K562 (cell line): Measurements from ENCODE around the gene CBX8. TPM values are rescaled to one million over a fixed set of nuclear protein-coding genes. Genes with fewer than 3 reads are reported as not detected.

ENCODE experiments used
- ATAC-seq: fragments of 200-7000 bp; cut with Tn5 transposase; 3 replicates; pipeline ENCODE4 v1.9.1; 2020; ENCODE audit warnings: moderate library complexity
- BruUV-seq: library from RNA; stranded (reverse); fragments of 400-500 nt; replicated peaks from 2 replicates; lab custom pipeline; 2021; lab: Mats Ljungman, UMichigan
- CTCF ChIA-PET: fragments of 300-600 bp; formaldehyde crosslinking; extraction: SDS; loops from one replicate; lab custom pipeline; 2021; ENCODE audit warnings: low intra/inter-chr PET ratio; lab: Yijun Ruan, JAX
- POLR2A ChIA-PET: fragments of 300-600, 350-650 bp; sonication (Branson Sonifier 250); formaldehyde crosslinking; extraction: SDS; loops from one replicate; lab custom pipeline; 2021; ENCODE audit warnings: antibody characterized with exemption, inconsistent platforms; lab: Yijun Ruan, JAX
- DNase-seq, 4 experiments: peaks; one replicate each; pipeline versions ENCODE4 v3.0.0 to v3.0.0-alpha.2; 2011 to 2018; ENCODE audit warnings: low spot score in 3 of 4, mixed read lengths in 3 of 4; ENCODE audit errors: extremely low read depth in 1 of 4
- FAIRE-seq: peaks from 2 replicates; lab custom pipeline; 2011; peaks lifted over from hg19 to GRCh38; lab: Jason Lieb, UNC
- H2AFZ ChIP-seq: 2 replicates; pipeline ENCODE4 v1.6.0; 2011; ENCODE audit warnings: low read depth, low read length, control low read depth, inconsistent platforms
- H3K27ac ChIP-seq: fragments of 200-600 bp; 3 replicates; pipeline ENCODE4 v1.8.0; 2011; ENCODE audit warnings: low read depth, mild to moderate bottlenecking, control low read depth, inconsistent platforms, low read length, moderate library complexity, mixed read lengths; ENCODE audit errors: extremely low read depth
- H3K27me3 ChIP-seq, 2 experiments: fragments of 300-600 bp in 1 of 2; 2 replicates in 1 of 2; 3 replicates in 1 of 2; pipeline versions ENCODE4 v1.6.0 to v1.8.0; 2011; ENCODE audit warnings: inconsistent platforms in 2 of 2, low read length in 2 of 2, mild to moderate bottlenecking in 1 of 2, mixed read lengths in 1 of 2, moderate library complexity in 1 of 2; ENCODE audit not compliant: control insufficient read depth in 2 of 2, insufficient read depth in 2 of 2
- H3K36me3 ChIP-seq: fragments of 300-600 bp; 3 replicates; pipeline ENCODE4 v1.8.0; 2011; ENCODE audit warnings: mild to moderate bottlenecking, low read length, inconsistent platforms; ENCODE audit not compliant: control insufficient read depth, insufficient read depth
- H3K4me1 ChIP-seq, 2 experiments: fragments of 200-600 bp in 1 of 2; replicated peaks in 1 of 2; 2 replicates in 1 of 2; 3 replicates in 1 of 2; pipeline versions ENCODE4 v1.5.1 to v1.8.0; 2011; ENCODE audit warnings: inconsistent platforms in 2 of 2, low read length in 2 of 2, mild to moderate bottlenecking in 1 of 2, mixed read lengths in 1 of 2, moderate library complexity in 1 of 2; ENCODE audit not compliant: control insufficient read depth in 2 of 2, insufficient read depth in 2 of 2
- H3K4me2 ChIP-seq: 2 replicates; pipeline ENCODE4 v1.6.1; 2011; ENCODE audit warnings: low read length, control low read depth, inconsistent platforms, mixed read lengths; ENCODE audit not compliant: insufficient read depth
- H3K4me3 ChIP-seq: fragments of 200-600 bp; sonication (generic), shearing (Covaris generic); 2 replicates; pipeline ENCODE4 v1.5.1; 2016; ENCODE audit warnings: control low read depth, inconsistent platforms
- H3K79me2 ChIP-seq: fragments of 200-600 bp; 3 replicates; pipeline ENCODE4 v1.8.0; 2011; ENCODE audit warnings: low read length, inconsistent platforms; ENCODE audit not compliant: control insufficient read depth, insufficient read depth
- H3K9ac ChIP-seq, 2 experiments: 2 replicates each; pipeline versions ENCODE4 v1.6.0 to v1.6.1; 2011; ENCODE audit warnings: low read depth in 2 of 2, low read length in 2 of 2, control low read depth in 1 of 2, inconsistent platforms in 1 of 2, mild to moderate bottlenecking in 1 of 2, mixed read lengths in 1 of 2; ENCODE audit not compliant: insufficient read depth in 1 of 2
- H3K9me1 ChIP-seq: one replicate; pipeline ENCODE4 v1.6.0; 2011; ENCODE audit warnings: inconsistent platforms, mild to moderate bottlenecking, low read length, moderate library complexity; ENCODE audit not compliant: control insufficient read depth, insufficient read depth
- H3K9me3 ChIP-seq: replicated peaks from 2 replicates; pipeline ENCODE4 v1.5.1; 2011; ENCODE audit warnings: low read depth, low read length, inconsistent platforms; ENCODE audit not compliant: control insufficient read depth, insufficient read depth
- H4K20me1 ChIP-seq: replicated peaks from 2 replicates; pipeline ENCODE4 v1.6.1; 2011; ENCODE audit warnings: low read length, inconsistent platforms, mixed read lengths; ENCODE audit not compliant: control insufficient read depth, insufficient read depth
- CTBP1 ChIP-seq: fragments of 450-650 bp; IDR thresholded peaks from 2 replicates; pipeline ENCODE4 v1.6.1; 2016; ENCODE audit warnings: borderline replicate concordance
- MAZ ChIP-seq, 2 experiments: fragments of 450-650 bp in 1 of 2; sonication (generic) in 1 of 2; formaldehyde crosslinking; IDR thresholded peaks in 1 of 2; conservative IDR thresholded peaks in 1 of 2; 2 replicates each; pipeline versions ENCODE4 v1.4.0 to v1.5.0; 2020; ENCODE audit warnings: mild to moderate bottlenecking in 1 of 2, missing genetic modification reagents in 1 of 2
- MCM2 ChIP-seq: fragments of 450-650 bp; IDR thresholded peaks from 2 replicates; pipeline ENCODE4 v1.6.1; 2017; ENCODE audit warnings: low read depth, mild to moderate bottlenecking
- MED1 ChIP-seq: sonication (generic); formaldehyde crosslinking; IDR thresholded peaks from 2 replicates; pipeline ENCODE4 v1.8.1; 2023; ENCODE audit warnings: missing genetic modification reagents, borderline replicate concordance
- NONO ChIP-seq, 2 experiments: fragments of 200-400 bp in 1 of 2; fragments of 450-650 bp in 1 of 2; formaldehyde crosslinking in 1 of 2; IDR thresholded peaks; 2 replicates each; pipeline ENCODE4 v1.6.1; 2017; ENCODE audit warnings: low read depth in 2 of 2, mild to moderate bottlenecking in 2 of 2, moderate library complexity in 2 of 2, low read length in 1 of 2
- RAD21 ChIP-seq, 2 experiments: fragments of 250-450 bp in 1 of 2; fragments of 450-650 bp in 1 of 2; sonication (Bioruptor Pico) in 1 of 2; formaldehyde crosslinking in 1 of 2; IDR thresholded peaks in 1 of 2; conservative IDR thresholded peaks in 1 of 2; 2 replicates each; pipeline versions ENCODE4 v1.4.0 to v1.8.0; 2020 to 2022; ENCODE audit warnings: mild to moderate bottlenecking in 2 of 2, moderate library complexity in 1 of 2
- RBM14 ChIP-seq: fragments of 200-400 bp; formaldehyde crosslinking; IDR thresholded peaks from 2 replicates; pipeline ENCODE4 v1.6.1; 2018; ENCODE audit warnings: low read depth, mild to moderate bottlenecking, low read length, moderate library complexity, borderline replicate concordance; ENCODE audit not compliant: insufficient read depth
- SMC3 ChIP-seq: conservative IDR thresholded peaks from 2 replicates; pipeline ENCODE4 v1.6.1; 2011; ENCODE audit warnings: low read depth, low read length, improper control_type of control experiment; ENCODE audit not compliant: insufficient read depth
- ZBTB7A ChIP-seq: IDR thresholded peaks from 2 replicates; pipeline ENCODE4 v1.6.1; 2011; ENCODE audit warnings: low read depth, mild to moderate bottlenecking, low read length, moderate library complexity, borderline replicate concordance; ENCODE audit not compliant: control insufficient read depth
- ZFX ChIP-seq: sonication (generic); formaldehyde crosslinking; IDR thresholded peaks from 2 replicates; pipeline ENCODE4 v1.8.0; 2022; ENCODE audit warnings: mild to moderate bottlenecking, missing genetic modification reagents, moderate library complexity
- ZKSCAN1 ChIP-seq: fragments of 150-350 bp; IDR thresholded peaks from 2 replicates; pipeline ENCODE4 v1.6.1; 2016; ENCODE audit warnings: low read depth, low read length
- ZNF184 ChIP-seq: sonication (generic); formaldehyde crosslinking; IDR thresholded peaks from 2 replicates; pipeline ENCODE4 v1.5.0; 2020; ENCODE audit warnings: missing genetic modification reagents
- WGBS: fragments of 100-300 bp; shearing (Covaris generic); methylation state at CpG from one replicate; pipeline ENCODE4 v1.1.6; 2016; ENCODE audit warnings: low coverage, mixed read lengths; ENCODE audit not compliant: insufficient coverage; ENCODE audit errors: missing lambda C conversion rate; 5-methylcytosine and 5-hydroxymethylcytosine counted together
- in situ Hi-C: fragments of 300-500 bp; cut with MboI; formaldehyde crosslinking; loops from 4 replicates; pipeline ENCODE4 v1.15.0; 2018; ENCODE audit warnings: inconsistent platforms, mixed read lengths
- intact Hi-C: fragments of 100-400 bp; cut with micrococcal nuclease; formaldehyde crosslinking; loops from 2 replicates; pipeline ENCODE4 v1.14.2; 2022
- polyA plus RNA-seq, 8 experiments: library from polyadenylated mRNA; depleted of rRNA in 4 of 8; stranded (reverse) in 5 of 8; unstranded in 3 of 8; fragments of >200 nt; fragmentation: Nextera tagmentation in 2 of 8; fragmentation: Illumina TruSeq in 1 of 8; extraction: Ambion mirVana in 2 of 8; extraction: Trizol in 1 of 8; gene quantifications; 2 replicates each; pipeline versions ENCODE4 v1.2.1 to v1.2.3, GENCODE V29; 2011 to 2014; ENCODE audit warnings: inconsistent platforms in 1 of 8, missing spikeins in 1 of 8
- total RNA-seq, 7 experiments: library from RNA; depleted of rRNA in 6 of 7; stranded (reverse); fragments of >200 nt in 6 of 7; fragmentation: Illumina TruSeq in 2 of 7; extraction: Trizol in 2 of 7; gene quantifications; 2 replicates each; pipeline versions ENCODE4 v1.2.1 to v1.2.3, GENCODE V29; 2011 to 2021; ENCODE audit warnings: low replicate concordance in 1 of 7
- TF ChIP-seq, protein P1 (sequence below), 2 experiments: IDR thresholded peaks; 2 replicates each; pipeline ENCODE4 v1.6.1; 2011; ENCODE audit warnings: borderline replicate concordance in 1 of 2, control low read depth in 1 of 2, low read depth in 1 of 2, low read length in 1 of 2, mild to moderate bottlenecking in 1 of 2, mixed read lengths in 1 of 2, moderate library complexity in 1 of 2; ENCODE audit not compliant: insufficient read depth in 1 of 2, insufficient read length in 1 of 2, poor library complexity in 1 of 2, severe bottlenecking in 1 of 2; ENCODE audit errors: extremely low read depth in 1 of 2

CBX8 gene
- total and polyA plus RNA-seq, 9 of the 15 experiments (the other 6 are each of a cell fraction or from before 2014, with no cell fraction given): 0.08 to 11.9 (median 2.6) TPM

DNA sequence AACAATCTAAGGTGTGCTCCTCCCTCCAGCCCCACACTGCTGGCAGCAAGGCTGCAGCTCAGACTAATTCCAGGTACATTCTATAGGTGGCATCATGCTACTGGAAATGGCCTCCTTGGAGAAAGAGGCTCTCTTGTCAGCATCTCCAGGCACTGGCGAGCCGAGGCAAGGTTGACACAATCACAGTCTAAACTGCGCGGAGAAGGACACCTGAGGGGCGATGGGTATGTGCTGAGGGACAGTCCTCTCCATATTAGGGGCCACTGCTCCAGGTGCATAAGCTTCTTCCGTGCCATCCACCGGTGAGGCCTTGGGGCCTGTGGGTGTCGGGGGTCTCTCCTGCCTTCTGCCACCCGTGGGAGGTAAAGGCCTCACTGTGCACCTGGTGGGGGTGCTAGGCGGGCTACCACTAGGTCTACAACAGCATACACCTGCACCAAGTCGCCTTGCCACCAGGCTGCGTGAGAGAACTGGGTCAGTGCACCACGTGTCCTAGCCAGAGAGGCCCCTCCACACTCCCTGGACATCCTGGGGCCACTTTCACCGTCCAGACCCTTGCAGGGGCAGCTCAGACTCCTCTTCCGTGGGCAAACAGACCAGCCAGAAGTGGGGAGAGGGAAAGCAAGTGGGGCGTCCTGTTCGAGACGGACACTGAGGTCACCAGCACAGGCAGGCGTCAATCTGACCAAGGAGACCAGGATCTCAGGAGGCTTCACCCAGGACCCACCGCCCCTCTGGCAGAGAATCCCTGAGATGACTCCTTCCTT, 12.1 kb upstream of the CBX8 start:
- in situ Hi-C loops: no loop called here
- H3K27ac ChIP-seq: no peak overlapping the region
- no peaks in the 10 kb centered on the region for H3K27me3 ChIP-seq
- peak; percentile 85 for FAIRE-seq
- intact Hi-C loops: loop anchor here (5.0 to 10.0 kb wide), 2 partner anchors 108 to 166 kb away; no protein-coding TSS in a partner anchor
- no peak overlapping the region for H3K4me3 ChIP-seq
- peak overlapping the region; percentile 13 to 87; a peak in 3 of 4 replicates for H3K9ac ChIP-seq
- no peaks in the 10 kb centered on the region for H4K20me1 ChIP-seq
- H3K36me3 ChIP-seq: no peaks in the 10 kb centered on the region
- DNase-seq: peak in 1 of 4 experiments; percentile 64
- 51% methylated on average over 19 of the region's 20 CpGs for WGBS
- no peaks in the 10 kb centered on the region for H3K79me2 ChIP-seq
- no peaks in the 10 kb centered on the region for H3K9me1 ChIP-seq
- no peaks in the 10 kb centered on the region for H3K9me3 ChIP-seq
- BruUV-seq: no TSS peak
- H3K4me2 ChIP-seq: no peak overlapping the region; the same call in 1 of the 2 replicates
- POLR2A ChIA-PET: interaction anchor here (0.6 to 18.8 kb wide), 9 partner anchors 9 to 315 kb away, joined by 3 to 386 read pairs (median 4); partner anchors contain the start of genes CBX4 and CBX8
- peaks cover 41 to 69% of the 10 kb centered on the region in 2 experiments for H3K4me1 ChIP-seq
- H2AFZ ChIP-seq: no peak overlapping the region
- CTCF ChIA-PET: interaction anchor here (1.3 kb wide), 1 partner anchor 108 kb away, joined by 5 read pairs; no protein-coding TSS in a partner anchor
- ATAC-seq: peak; percentile 24
- TF ChIP-seq ZBTB7A (peak; percentile 19; the same call in 1 of the 2 replicates), RBM14 (no peak), ZNF184 (CRISPR knock-in tag) (no peak), CTBP1 (peak; percentile 88), SMC3 (peak; percentile 41), MCM2 (no peak), ZKSCAN1 (0 out of 2 replicates have a peak, but pooled peaks have one; percentile 52), MED1 (CRISPR knock-in tag) (no peak), RAD21 (CRISPR knock-in tag; conservative IDR thresholded peaks at IDR 0.05 in 1 of 2, IDR thresholded peaks at IDR 0.05 in 1 of 2) (peak; percentile 52 to 87; a peak in 3 of 4 replicates), ZFX (CRISPR knock-in tag) (0 out of 2 replicates have a peak, but pooled peaks have one; percentile 26), NONO (IDR thresholded peaks at IDR 0.05; ENCODE audit: low read depth in 2 of 2, low read length in 1 of 2) (no peak), MAZ (CRISPR knock-in tag; conservative IDR thresholded peaks at IDR 0.05 in 1 of 2, IDR thresholded peaks at IDR 0.05 in 1 of 2) (peak in 1 of 2 experiments; percentile 34; a peak in 2 of 4 replicates)
- TF ChIP-seq, protein P1, sequence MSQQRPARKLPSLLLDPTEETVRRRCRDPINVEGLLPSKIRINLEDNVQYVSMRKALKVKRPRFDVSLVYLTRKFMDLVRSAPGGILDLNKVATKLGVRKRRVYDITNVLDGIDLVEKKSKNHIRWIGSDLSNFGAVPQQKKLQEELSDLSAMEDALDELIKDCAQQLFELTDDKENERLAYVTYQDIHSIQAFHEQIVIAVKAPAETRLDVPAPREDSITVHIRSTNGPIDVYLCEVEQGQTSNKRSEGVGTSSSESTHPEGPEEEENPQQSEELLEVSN (IDR thresholded peaks at IDR 0.05; ENCODE audit: borderline replicate concordance in 1 of 2, extremely low read depth in 1 of 2, insufficient read depth in 1 of 2, insufficient read length in 1 of 2, low read depth in 1 of 2, low read length in 1 of 2, poor library complexity in 1 of 2, severe bottlenecking in 1 of 2): peak in 1 of 2 experiments; percentile 19
